NCI-H146 treated with DMSO at 0.1 percent for 48 hours (cell line): Measurements from ENCODE around the gene OTOG.

Source experiments
- DNase-seq: peaks from one replicate; lab custom pipeline; 2025; ENCODE audit not compliant: unreplicated experiment; lab: John Stamatoyannopoulos, UW

The OTOG gene

DNA sequence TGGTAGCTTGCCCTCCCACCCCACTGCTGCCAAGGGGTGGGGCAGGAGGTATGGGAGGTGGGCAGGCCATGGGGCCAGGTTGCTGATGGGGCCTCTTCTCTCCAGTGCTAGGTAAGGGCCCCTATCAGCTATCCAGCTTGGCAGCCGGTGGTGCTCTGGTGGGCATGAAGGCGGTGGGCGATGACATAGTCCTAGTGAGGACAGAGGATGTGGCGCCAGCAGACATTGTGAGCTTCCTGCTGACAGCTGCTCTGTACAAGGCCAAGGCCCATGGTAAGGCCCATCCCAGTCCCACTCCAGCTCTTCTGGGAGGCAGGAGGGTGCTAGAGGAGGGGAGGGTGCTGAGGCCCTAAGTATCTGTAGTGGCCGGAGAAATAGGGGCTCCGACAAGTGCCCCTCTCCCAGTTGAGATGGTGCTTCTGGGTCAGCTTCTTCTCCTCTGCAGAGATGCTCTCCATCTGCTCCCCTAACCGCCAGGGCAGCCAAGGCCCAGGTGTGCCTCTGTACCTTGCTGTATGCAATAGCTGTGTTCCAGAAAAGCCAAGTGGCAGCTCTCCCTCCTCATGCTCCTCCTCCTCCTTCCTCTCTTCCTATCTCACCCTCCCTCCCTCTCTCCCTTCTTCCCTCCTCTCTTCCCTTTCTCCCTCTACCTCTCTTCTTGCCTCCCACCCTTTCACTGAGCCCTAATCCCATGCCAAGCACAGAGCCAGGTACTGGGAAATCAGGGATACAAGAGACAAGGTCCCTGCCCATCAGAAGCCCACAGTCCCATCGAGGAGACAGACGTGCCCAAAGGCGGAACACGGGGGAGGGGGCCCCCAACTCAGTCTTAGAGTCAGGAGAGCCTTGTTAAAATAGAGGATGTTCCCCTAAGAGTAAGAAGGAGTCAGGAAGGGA is 55.3 kb downstream of the OTOG start:
- DNase-seq: no peak

DNA sequence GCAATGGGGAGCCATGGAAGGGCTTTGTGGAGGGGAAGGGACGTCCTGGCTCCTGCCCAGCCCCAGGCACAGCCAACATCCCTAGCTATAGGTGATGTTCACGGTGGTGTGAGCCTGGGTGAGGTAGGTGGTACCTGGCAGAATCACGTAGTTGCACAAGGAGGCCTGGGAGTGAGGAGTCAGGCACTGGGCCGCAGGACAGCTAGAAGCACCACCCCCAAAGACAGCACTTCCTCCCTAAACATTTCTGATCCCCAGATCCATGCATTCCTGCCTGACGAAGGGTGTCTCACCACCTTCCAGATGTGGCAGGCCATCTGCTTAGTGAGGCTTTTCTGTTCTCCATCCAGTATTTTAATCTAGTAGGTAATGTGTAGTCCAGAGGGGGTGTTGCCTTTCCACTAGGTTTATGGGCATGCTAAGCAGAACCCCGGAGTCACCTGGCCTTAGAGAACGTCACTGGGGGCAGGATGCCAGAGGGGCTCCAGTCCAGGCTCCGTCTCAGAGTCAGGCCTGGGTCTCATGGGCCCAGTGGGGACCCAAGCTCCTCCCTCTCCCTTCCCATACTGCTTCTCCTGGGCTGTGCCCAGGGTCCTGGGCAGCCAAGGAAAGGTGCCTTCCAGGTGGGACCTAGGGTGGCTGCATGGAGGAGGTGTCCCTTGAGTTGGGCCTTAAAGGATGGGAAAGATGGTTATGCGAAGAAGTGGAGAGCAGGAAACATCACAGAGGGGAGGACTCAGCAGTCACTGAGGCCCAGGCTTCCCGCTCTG is 56.2 kb downstream of the OTOG start:
- DNase-seq: no peak

DNA sequence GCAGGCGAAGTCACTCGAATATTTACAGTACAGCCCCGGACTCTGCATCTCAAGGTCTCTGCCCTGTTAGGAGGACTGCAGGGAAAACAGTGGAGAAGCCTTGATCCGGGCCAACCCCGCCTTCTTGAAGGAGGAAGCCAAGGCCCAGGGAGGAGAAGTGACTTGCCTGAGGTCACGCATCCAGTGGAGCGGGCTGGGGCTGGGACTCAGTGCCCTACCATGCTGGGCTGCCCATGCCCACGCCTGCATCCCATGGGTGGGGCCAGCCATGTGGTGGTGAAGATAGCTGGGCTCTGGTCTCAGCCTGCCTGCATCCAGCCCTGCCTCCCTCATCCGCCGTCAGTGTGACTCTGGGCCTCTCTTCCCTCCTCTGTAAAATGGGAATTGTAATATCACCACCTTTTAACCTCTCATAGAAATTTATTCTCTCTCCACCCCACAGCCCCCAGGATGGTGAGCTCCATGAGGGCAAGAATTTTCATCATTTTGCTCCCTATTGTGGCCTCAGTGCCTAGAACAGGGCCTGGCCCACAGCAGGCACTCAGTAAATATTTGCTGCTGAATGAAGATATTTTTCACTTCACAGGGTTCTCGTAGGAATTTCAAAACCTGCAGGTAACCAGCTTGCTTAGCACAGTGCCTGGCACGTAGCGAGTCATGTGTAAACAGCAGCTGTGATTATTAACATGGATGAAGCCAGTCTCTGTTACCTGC is 57.3 kb downstream of the OTOG start:
- no peak for DNase-seq

DNA sequence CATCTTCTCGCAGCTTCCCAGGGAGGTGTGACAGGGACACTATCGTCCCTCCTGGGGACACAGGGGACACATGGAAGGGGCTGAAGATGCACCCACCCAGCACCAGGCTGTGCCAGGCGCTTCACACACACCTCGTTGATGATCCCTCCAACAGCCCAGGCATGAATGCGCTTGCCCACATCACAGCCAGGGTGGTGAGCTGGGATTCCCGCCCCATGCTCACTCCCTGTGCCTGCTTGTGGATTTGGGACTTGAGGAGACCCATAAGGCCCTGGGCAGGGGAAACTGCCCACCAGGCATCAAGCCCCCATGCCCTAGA is 57.8 kb downstream of the OTOG start:
- DNase-seq: no peak

DNA sequence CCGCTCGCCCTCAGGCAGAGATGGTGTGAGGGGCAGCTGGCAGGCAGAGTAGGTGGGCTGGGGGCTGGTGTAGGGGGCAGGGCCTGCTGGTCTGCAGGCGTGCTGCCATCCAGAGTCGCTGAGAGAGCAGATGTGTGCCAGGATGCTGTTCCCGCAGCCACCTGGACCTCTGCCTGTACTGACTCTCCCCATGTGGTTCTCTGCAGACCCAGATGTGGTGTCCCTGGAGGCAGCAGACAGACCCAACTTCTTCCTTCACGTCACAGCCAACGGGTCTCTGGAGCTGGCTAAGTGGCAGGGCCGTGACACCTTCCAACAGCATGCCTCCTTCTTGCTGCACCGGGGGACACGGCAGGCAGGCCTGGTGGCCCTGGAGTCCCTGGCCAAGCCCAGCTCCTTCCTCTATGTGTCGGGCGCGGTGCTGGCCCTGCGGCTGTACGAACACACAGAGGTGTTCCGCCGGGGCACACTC is 58.6 kb downstream of the OTOG start:
- no peak for DNase-seq

DNA sequence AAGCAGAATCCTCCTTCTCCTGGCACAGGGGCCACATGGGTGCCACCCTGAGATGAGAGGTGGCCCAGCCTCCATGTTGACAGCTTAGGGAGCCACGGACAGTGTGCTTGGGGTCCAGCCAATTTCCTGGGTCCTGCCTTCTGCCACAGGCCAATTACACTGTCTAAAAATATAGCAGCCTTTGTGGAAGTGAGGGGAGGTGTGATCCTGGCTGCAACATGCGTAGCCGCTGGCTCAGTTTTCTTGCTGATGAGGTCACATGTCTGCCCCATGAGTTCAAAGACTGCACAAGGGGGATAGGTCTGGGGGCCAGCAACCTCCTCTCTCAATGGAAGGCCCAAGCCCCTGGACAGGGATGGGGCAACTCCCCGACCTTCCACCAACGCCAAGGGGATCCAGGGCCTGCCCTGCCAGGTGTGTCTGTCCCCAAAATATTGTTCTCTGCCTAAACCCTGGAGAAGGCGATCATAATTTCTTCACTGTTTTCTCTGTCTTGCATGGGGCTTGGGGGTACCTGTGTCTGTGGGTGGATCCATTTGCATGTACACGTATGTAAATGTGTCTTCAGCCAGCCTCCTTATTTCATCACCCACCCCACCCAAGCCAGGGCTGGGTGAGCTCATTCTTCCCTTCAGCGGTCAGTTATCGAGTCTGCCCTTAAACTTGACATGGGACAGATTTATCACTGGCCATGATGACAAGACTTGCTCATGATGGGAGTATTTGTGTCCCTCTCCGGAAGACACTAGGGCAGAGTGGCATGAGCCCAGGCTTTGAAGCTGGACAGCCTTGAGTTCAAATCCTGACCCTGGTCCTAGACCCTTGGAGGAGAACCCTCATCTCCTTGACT is 59.4 kb downstream of the OTOG start:
- no peak for DNase-seq

DNA sequence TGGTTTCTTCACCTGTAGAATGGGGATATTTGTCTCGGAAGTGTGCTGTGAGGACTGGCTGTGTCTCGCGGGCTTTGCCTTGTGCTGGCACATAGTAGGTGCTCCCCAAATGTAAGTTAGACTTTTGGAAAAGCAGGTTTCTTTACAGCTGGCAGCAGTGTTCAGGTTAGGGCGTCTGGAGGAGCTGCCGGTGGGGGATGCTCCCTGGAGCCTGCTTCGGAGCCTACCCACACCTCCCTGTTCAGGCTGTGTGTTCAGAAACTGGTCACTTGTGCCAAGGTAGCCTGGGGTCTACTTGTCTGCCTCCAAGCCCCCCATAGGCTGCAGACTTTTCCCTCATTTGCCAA is 60.0 kb downstream of the OTOG start:
- no peak for DNase-seq

DNA sequence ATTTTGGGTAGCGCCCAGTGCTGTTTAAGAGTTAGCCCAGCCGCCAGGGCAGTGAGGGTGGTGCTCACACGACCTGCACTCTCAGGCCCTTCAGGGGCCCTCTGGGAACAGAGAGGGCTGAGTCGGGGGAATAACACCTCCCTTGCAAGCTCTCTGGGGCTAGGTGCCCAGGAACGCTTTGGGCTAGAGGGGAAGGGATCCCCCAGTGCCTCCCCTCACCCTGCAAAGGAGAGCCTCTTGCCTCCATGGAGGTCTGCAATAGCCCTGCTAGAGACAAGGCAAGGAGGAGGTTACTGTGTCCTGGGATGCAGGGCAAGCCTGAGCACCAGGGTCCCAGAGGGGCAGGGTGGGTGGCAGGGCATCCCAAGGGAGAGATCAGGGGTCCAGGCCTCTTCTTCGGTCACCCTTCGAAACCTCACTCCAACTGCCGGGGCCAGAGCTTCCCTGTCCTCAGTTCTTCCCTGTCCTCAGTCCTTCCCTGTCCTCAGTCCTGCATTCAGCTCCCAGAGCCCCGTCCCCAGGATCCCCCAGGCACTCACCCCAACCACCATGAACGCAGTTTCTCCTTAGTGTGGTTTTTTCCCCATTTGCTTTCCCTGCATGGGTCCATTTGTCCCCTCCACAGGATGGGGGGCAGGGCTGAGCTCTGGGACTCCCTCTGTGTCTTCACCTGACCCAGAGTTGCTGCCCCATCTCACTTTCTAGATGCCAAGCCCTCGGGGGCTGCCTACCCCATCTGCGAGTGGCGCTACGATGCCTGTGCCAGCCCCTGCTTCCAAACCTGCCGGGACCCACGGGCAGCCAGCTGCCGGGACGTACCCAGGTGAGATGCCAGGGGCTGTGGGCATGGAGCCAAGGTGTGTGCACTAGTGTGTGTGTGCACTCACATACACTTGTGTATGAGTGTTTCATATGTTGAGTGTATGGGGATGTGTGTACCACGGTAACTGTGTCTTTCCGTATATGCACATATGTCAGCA is 60.8 kb downstream of the OTOG start:
- no peak for DNase-seq

DNA sequence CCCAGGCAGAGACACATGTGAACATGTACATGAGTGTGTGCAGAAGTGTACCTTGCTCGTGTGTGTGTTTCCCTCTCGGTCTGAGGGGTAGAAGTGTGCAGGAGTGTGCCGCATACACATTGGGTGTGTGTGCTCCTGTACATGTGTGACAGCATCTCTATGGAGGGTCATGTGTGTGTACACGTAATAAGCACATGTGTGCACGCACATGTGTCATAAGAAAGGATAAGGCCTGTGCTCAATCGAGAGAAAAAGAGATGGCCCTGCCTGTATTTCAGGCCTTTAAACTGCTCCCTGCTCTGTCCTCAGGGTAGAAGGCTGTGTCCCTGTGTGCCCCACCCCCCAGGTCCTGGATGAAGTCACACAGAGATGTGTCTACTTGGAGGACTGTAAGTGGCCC is 61.8 kb downstream of the OTOG start:
- no peak for DNase-seq

DNA sequence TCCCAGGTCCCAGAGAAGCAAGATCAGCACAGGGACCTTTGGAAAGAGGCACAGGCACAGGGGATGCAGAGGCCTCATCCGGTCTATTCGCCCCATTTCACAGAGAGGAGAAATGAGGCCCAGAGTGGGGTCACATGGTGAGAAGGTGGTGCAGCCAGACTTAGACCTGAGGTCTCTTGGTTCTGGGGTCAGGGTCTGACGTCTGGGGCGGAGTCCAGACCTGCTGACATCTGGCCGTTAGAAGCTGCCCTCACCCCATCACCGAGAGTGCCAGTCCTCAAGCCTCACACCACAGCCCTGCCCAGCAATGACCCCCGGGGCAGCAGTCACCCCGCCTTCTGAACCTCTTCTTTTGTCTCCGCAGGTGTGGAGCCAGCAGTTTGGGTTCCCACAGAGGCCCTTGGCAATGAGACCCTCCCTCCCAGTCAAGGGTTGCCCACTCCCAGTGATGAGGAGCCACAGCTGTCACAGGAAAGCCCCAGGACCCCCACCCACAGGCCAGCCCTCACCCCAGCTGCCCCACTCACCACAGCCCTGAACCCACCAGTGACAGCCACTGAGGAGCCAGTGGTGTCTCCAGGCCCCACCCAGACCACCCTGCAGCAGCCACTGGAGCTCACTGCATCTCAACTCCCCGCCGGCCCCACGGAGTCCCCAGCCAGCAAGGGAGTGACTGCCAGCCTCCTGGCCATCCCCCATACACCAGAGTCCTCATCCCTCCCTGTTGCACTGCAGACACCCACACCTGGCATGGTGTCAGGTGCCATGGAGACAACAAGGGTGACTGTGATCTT is 62.4 kb downstream of the OTOG start:
- DNase-seq: no peak

DNA sequence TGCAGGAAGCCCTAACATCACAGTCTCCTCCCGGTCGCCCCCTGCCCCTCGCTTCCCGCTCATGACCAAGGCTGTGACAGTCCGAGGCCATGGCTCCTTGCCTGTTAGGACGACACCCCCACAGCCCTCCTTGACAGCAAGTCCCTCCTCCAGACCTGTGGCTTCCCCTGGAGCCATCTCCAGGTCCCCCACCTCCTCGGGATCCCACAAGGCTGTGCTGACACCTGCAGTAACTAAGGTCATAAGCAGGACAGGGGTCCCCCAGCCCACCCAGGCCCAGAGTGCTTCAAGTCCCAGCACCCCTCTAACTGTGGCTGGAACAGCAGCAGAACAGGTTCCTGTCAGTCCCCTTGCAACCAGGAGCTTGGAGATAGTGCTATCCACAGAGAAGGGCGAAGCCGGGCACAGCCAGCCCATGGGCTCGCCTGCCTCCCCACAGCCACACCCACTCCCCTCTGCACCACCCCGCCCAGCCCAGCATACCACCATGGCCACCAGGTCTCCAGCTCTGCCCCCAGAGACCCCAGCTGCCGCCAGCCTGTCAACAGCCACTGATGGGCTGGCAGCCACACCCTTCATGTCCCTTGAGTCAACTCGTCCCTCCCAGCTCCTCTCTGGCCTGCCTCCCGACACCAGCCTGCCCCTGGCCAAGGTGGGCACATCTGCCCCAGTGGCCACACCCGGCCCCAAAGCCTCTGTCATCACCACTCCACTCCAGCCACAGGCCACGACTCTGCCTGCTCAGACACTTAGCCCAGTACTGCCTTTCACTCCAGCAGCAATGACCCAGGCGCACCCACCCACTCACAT is 63.2 kb downstream of the OTOG start:
- DNase-seq: no peak

DNA sequence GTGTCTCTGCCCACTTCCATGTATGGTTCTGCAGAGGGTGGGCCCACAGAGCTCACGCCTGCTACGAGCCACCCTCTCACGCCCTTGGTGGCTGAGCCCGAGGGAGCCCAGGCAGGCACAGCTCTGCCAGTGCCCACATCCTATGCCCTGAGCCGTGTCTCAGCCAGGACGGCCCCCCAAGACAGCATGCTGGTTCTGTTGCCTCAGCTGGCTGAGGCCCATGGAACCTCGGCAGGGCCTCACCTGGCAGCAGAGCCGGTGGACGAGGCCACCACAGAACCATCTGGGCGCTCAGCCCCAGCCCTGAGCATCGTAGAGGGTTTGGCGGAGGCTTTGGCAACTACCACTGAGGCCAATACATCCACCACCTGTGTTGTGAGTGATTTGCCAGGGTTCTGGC is 64.0 kb downstream of the OTOG start:
- no peak for DNase-seq

DNA sequence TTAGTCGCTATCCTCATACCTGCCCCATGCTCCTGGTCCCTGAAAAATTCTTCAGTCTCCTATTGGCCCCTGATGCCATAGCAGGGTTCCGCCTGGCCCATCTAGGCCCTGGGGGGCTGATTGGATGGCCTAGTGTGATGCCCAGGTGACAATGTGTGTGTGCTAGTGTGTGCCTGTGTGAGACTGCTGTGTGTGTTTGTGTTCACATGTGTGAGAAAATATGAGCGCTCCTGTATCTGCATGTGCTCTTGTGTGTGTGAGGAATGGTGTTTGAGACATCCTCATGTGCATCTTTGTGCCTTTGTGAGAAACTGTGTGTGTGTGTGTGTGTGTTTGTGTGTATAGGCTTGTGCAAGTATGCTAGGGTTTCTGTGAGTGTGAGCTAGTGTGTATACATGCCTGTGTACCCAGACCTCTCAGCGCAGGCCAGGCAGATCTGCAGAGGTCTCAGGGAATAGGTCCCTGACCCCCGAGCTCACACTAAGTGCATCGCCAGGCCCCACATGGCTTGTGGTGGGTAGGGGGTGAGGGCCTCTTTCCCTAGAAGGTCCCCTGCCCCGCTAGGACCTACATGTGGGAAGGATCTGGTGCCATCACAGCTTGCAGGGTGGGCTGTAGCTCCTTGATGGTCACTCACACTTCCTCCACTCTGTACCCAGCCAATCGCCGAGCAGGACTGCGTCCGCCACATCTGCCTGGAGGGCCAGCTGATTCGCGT is 64.6 kb downstream of the OTOG start:
- no peak for DNase-seq

DNA sequence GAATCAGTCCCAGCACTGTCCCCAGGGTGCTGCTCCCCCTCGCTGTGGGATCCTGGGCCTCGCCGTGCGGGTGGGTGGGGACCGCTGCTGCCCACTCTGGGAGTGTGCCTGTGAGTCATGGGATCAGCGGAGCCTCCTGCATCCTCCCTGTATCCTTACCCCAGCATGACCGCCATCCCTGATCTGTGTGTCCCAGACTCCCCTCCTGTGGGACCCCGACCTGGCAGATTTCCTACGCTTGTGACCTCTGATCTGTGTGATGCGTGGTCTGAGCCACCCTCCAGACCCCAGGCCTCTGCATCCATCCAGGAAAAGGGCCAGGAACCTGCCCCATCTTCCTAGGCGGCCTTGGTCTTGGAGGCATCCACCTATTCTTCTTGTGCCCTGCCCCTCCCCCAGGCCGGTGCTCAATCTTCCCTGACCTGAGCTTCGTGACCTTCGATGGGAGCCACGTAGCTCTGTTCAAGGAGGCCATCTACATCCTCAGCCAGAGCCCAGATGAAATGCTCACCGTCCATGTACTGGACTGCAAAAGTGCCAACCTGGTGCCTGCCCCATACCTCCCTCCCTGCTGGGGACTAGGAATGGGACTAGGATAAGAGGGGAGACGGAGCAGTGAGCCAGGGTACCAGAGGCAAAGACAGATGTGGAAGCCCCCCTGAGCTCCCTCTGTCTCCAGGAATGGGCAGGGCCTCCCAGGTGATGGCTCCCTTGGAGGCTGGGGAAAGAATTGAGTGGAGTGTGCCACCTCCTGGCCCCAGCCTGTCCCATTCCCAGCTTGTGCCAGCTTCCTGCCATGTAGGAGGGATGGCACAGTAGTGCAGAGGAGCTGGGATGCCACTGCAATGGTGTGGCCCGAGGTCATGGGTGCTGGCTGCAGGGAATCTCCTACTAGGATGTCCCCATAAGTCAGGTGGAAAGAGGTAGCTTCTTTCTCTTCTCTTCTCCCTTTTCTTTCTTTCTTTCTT is 65.4 kb downstream of the OTOG start:
- DNase-seq: no peak

DNA sequence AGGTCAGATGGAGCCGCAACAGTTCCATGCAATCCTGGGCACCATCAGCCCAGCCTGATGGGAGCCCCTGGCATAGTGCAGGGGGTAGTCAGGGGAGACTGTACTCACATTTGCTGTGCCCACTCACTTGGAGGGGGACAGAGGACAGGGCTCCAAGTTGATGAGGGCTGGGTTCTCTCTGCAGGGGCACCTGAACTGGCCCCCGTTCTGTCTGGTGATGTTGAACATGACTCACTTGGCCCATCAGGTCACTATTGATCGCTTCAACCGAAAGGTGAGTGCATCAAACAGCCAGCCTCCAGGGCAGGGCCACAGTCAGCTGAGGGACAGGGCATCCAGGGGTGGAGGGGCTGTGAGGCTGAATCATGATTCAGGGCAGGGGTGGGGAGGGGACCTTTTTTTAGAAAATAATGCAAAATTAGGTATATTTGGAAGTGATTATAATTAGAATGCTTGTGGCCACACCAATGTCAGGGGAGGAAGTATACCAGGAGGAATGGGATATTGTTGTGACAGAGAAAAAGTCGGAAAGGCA is 66.4 kb downstream of the OTOG start:
- no peak for DNase-seq

DNA sequence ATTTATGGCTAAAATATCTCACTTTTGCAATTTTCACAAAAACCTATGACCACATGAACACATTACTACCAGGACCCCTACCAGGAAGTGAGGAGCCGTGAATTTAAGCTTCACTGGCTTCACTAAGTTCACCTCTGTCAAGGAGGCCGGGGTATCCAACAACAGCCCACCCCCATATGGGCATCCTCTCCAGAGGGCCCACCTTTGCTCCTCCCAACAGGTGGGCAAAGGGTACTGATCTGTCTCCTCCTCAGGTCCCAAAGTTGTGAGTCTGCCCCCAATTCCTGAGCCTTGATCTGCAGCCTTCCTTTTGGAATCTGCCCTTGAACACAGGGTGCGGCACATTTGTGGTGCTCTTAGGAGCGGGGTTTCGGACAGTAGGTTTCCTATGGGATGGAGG is 66.9 kb downstream of the OTOG start:
- no peak for DNase-seq
